Activated T-helper 1 cell treated with Interleukin-2 at 50 U/mL for 16 hours (primary cell): Measurements from ENCODE around the gene CCDC197.
A peak's percentile ranks its signal among the peaks of the same experiment; 100 is the strongest.

Experiments
- DNase-seq: peaks from one replicate; pipeline ENCODE4 v3.0.0-alpha.2; 2020; ENCODE audit warnings: low read depth

Gene CCDC197

DNA sequence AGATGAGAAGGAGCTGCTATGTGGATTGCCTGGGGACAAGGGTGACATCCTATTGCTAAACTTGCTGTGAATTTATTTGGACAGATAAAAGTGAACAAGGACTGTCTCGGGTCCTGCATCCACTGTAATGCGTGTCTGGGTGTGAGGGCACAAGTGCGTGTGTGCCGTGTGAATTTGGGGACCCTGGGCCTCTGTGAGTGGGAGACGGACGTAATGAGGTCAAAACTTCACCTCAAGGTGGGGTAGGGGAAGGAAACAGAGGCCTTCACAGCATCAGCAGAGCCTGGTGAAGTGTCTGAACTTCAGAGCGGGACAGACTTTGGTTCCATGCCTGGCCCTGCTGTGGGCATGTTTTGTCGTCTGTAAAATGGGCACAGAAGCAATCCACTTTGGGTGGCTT is 35.5 kb upstream of the CCDC197 start:
- DNase-seq: no peak

DNA sequence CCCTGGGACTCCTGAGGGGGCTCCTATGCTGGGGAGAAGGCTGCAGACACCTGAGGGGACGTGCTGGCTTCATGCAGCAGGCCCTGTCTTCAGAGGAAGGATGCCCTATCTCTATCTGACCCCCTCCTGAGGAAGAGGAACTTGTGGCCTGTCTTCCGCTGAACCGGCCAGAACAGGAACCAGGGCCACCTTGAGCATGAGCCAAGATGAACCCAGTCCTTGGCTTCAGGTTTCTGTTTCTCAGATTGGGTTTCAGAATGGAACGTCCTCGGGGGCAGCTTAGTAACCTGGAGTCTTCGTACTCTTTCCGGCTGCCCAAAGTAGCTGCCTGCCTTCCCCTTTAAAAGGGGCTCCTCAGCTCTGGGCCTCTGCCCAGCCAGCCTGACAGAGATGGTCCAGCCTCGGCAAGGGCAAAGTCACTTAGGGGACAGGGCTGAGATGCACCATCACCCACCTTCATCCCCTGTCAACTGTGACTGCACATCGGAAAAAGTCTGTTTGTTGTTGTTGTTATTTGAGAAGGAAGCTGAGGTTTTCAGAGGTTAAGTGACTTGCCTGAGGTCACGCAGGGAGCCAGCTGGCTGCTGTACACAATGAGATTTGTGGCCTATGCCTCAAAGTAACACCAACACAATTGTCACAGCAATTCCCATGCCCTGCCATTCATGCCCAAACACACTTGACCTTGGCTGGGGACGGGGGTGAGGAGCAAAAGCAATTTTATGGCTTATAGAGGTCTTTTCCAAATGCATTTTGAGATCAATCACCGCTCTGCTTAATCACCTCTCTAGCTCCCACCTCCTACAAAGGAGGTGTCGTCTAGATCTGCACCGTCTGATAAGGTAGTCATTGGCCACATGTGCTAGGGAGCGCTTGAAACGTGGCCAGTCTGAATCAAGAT is 34.1 kb upstream of the CCDC197 start:
- DNase-seq: peak; percentile 45

DNA sequence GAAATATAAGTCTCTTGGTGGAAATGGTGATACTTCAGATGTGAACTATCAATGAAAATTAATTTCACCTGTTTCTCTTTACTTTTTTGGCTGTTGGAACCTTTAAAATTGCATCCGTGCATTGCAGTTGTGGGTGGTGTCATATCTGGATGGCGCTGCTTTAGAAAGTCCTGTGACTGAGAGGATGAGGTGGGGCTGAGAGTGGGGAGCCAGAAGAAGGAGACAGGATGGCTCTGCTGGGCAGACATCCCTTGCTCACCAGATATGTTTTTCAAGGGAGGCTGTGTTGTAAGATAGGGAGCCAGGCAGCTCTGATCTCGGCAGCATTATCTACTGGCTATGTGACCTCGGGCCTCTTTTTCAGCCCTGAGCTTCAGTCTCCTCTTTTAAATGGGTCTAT is 33.4 kb upstream of the CCDC197 start:
- DNase-seq: no peak

DNA sequence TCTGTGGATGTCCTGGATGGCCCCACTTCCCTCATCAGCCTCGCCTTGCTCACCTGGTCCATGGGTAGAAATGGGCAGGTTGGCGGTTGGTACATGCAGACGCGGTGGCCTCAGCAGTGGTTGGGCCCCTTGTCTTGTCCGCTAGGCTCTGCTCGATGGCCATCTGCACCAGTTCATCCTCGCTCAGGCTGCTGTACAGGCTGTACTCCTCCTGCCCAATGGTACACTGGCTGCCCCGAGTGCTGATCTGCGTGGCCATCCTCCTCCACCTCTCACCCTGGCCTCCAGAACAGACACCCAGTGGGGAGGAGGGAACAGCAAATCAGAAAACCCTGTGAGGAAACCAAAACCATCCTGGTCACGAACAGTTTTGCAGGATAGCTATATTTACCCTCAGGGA is 32.8 kb upstream of the CCDC197 start:
- DNase-seq: no peak

DNA sequence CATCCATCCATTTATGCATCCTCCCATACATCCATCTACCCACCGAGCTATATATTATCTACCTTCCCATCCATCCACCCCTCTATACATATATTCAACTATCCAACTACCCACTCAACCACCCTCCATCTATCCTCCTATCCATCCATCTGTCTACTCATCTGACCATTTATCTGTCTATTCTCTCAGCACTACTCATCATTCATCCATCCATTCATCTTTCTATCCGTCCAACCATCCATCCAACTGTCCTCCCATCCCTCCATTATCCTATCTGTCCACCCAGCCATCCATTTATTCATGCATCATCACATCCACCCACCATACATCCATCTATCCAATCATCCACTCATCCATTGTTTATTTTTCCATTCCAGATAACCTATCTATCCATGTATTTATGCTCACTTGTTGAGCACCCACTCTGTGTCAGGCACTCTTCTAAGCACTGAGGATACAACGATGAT is 32.2 kb upstream of the CCDC197 start:
- DNase-seq: no peak

DNA sequence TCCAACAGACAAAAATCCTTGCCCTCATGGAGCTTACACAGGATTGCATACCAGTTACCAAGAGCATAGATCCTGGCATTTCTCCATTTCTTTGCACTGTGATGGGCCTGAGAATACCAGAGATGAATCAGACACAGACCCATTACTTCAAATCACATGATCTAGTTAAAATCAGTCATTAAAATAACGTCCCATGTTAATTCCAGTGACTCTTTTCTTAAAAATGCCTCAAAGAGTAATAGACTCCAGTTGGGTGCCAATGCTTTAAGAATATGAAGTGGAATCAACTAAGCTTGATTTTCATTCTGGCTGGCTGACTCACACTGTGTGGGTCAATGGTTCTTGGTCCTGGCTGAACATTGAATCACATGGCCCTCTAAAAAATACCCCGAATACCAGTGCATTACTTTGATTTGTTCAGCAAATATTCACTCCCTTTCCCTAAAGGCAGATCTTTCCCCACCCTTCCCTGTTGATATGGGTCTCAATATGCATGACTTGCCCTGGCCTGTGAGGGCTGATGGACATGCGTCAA is 31.7 kb upstream of the CCDC197 start:
- no peak for DNase-seq

DNA sequence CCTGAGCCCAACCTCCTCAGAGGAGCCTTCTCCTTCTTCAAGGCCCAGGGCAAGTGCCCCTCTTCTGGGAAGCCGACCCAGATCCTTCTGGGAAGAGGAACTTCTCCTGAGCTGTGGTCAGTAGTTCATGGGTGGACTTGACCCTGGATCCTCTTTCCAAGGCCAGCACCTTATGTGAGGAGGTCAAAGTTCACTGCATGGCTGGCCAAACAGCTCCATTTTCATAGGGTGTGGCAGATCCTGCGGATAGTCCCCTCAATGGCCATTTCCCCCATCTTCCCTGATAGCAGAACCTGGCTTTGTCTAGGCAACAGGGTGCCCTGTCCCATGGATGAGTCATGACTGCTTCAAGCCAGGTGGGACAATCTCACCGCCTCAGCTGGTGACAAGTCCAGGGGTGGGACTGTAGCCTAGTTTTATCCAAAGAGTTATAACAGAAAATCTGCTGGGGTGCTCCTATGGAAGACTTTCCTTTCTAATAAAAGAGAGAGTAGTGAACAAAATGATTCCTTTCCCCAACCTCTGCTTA is 31.1 kb upstream of the CCDC197 start:
- DNase-seq: no peak

DNA sequence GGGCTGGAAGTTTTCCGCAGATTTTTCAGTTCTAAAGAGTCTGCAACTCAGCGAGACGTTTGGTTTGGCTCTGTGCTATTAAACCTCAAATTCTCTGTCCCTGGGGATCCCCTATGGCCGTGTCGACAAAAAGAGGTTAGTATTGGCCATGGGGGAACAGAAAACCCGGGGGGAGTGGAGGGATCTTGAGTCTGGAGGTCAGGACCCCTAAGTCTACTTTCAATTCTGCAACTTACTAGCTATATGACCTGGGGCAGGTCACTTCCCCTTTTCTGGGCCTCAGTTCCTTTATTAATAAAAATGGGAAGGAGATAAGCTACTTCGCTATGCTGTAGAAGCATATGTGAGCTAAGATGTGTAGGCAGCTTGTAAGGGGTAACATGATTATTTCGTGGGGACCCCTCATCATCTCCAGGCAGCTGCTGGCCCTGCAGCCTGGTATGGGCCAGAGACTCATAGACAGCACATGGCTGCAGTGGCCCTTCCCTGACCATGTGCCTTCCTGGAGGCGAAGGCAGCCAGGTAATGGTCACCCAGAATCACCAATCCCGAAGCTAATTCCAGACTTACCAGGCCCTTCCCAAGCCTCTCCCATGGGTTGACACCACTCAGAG is 29.4 kb upstream of the CCDC197 start:
- no peak for DNase-seq

DNA sequence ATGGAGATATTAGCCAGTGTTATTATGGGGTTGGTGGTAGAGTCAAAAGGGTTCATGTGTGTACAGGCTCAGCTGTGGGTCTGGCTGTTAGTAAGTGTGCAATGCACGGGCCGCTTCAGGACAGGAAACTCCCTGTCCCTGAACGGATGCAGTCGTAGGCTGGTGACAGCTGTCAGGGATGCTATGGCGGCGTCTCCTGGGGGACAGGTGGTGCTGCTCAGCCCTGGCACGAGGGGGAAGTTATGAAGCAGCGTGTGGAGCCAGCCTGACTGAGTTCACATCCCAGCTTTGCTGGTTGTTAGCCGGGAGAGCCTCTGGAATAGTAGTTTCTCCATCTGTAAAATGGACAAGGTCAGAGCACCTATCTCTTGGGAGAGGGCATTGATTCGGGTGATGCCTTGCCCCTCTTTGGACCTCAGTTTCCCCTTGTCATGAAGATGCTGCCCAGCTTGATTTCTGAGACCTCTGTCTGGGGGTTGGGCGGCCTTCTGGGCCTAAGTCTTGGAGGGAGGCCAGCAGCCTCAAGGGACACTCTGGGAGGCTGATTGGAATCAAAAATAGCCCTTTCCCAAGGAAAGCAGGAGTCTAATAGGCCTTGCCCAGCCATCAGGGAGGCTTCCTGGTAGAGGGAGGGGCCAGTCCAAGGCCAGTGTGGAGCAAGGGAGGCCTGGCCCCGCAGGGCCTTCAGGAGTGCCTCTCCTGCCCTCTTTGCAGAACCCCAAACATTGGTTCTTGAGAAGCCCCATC is 27.8 kb upstream of the CCDC197 start:
- no peak for DNase-seq

DNA sequence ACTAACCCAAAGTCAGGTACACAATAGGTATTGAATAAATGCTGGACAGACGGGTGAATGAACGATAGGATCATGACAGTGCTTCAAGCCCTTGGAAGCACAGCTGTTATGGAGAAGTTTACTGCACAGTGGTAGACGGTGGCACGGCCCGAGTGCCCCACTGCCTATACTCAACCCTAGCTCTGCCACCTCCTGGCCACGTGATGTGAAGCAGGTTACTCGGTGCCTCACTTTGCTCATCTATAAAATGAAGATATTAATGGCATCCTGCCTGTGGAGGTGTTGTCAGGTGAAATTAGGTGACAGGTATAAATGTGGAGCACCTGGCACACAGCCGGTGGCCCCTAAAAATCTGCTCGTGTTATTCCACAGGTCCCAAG is 26.5 kb upstream of the CCDC197 start:
- DNase-seq: peak; percentile 63

DNA sequence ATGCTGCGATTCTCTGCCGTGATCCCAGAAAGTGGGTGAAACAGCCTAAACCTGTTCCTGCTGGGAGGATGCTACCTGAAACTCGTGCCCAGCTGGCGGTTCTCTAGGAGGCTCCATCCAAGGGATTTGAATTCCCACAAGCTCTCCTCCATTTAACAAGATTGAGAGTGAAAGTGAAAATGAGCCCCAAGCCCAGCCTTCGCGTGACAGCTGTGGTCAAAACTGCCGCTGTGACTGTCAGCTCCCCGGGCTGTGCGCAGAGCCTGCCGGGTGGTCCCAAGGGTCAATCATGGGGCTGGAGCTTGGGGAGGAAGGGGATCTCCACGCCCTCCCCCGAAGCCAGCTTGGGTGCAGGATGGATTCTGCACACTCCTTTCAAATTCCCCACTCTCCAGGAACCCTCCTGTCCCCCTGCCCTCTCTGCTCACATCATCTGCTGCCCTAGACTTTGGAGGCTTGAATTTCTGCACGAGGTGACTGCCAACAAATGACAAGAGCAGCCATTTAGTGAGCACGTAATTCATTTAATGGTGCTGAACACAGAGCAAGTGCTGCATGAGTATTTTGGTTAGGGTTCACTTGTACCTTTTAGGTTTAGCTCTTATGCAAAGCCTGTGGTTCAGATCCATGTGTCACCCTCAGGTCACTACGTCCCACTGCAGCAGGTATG is 26.0 kb upstream of the CCDC197 start:
- DNase-seq: peak; percentile 22

DNA sequence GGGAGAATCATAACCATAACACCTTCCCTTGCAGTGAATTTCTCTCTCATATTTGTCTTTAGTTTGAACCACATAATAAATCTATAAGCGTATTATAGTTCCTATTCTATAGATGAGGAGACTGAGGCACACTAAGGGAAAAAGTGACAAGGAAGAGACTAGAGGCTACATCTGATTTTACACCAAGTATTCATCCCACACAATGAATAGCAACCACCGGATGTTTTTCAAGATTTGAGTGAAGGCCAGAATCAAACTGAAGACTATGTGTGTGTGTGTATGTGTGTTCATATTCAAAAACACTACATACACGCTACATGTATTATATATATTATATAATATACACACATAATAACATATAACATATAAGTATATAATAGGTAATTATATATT is 25.5 kb upstream of the CCDC197 start:
- DNase-seq: no peak

DNA sequence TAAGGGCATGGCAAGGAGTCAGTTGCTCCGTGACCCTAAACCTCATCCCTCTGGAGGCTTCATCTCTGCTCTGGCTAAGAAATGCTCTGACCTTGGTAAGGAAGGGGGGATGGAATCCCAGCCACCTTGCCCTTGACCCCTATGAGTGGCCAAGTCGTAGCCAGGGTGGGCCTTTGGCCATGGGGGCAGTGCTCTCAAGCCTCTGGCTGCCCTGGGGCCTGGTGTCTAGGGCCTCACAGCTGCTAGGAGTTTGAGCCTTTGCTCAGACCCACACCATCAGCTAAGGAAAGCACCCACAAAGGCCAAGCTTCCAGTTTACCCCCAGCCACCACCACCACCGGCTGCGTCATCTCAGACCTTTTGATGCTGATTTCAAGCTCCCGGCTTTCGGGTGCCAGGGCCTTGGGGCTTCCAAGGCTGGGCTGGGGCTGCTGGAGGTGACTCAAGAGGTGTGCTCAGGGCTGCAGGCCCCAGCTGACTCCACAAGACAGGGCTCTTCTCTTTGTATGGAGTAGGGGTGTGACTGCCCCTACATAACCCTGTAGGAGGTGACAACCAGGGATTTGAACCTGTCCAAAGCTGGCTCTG is 24.4 kb upstream of the CCDC197 start:
- no peak for DNase-seq

DNA sequence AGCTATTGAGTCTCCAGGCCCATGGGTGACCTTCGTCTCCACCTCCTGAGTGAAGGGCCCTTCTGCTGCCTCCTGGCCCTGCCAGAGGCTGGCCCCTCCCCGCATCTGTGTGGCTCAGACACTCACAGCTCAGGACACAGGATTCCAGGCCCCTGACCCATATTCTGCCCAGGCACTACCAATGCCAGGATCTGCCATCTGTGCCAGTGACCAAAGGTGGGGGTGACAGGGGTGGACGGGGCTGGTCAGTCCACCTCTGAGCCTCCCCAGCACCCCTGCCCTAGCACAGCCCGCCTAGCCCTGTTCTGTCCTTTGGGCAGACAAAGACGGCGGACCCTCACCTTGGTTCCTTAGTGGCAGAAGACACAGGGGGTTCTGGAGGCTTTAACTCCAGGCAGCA is 23.5 kb upstream of the CCDC197 start:
- DNase-seq: no peak

DNA sequence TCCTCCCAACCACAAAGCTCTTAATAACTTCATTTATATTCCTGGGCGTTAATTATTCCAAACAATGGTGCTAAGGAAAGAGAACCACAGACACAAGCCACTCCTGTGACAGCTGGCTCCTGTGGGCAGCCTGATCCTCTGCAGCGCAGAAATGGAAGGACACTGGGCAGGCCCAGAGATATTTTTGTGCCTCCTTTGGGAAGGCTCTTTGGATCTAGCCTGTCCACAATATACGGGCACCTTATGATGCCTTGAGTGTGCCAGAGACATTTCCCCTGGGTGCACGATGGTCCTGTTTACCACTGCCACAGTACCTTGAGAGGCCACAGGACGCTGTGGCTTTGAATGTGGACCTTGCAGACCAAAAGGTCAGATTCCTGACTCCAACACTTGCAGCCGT is 22.8 kb upstream of the CCDC197 start:
- DNase-seq: no peak

DNA sequence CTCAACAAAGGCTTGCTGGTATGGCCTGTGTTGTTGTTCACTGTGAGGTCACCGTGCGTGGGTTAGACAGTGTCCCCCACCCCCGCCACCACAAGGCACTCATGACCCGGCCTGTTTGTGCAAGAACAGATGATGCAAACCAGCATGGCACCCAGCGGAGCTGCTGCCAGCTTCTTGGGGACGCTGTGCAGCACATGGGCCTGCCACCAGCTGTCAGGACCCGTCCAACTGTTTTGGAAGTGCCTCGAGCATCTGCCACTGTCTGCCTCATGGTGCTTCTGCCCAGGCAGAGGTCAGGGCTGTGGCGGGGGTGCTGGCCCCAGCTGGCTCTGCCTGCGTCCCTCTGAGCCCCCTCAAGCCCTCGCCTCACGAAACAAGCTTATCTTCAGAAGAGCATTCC is 22.3 kb upstream of the CCDC197 start:
- DNase-seq: no peak

DNA sequence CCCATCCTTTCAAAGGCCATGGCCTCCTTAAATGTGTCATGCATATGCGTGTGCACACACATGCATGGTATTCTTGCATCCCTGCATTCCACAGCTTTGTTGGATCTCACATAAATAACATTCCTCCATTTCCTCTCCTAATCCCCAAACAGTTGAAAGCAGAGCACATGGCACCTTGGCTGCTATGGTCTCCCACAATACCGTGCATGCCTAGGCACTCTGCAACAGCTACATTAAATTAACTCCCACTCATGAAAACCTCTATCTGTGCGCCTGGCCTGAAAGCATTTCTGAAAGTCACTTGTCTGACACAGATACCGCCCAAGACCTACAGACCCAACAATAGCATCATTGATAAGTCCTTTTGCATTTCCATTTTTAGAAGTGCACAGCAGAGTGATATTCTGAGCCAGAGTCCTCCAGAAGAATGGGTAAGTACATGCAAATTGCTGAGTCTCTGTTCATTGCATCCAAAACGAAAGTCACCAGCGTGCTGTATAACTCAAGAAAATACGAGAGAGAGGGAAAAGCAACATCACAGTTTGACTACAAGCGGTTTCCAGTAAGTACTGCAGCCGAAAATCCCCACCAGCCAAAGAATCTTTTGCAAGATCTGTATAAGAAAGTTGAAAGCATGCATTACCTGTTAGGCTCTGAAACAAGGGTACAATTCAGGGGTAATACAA is 21.2 kb upstream of the CCDC197 start:
- DNase-seq: no peak

DNA sequence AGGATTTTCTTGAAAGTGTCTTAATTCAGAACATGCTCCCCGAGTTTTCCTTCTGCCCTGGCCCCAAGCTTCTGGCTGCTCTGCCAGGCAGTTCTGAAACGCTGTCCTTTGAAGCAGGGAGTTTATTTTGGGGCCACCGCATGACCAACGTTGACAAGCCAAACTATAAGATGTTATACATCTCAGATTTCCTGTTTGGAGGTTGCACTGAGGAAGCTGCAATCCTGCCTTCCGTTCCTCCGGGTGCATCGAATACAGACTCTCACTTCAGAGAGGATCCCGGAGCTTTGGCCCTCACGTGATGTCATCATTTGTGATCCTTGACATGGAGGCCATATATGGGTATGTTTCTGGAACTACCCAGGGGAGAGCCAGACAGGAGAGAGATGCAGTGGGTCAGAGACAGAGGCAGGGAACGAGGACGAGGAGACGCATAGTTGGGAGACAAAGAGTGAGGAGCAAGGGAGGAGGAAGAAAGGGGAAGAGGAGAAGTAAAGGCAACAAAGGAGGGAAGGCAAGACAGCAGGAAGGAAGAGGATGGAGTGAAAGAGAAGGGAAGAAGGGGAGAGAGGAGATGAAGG is 20.5 kb upstream of the CCDC197 start, which contains the start of gene ASB2:
ASB2 (minus strand) TSS at position 94 of the 581 bp plus-strand sequence. CDS start 12,031 bp downstream, outside the sequence.
- no peak for DNase-seq

DNA sequence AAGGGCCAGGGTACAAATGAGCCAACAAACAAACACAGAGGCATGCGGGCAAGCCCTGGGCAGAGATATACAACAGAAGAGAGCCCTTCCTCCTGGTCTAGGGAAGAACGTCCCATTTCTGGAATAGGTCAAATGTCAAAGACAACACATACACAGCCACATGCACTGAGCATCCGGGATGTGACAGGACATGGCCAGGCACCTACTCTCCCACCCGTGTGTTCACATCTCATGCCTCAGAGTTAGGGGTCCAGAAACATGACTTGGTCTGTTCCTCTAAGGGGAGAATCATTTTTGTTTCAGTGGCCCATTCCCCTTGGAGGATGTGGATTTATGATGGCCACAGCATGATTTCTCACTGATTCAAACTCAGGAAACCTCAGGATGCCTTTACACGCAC is 19.9 kb upstream of the CCDC197 start:
- DNase-seq: no peak
